ENCODE results near the gene PRDX3. TPM values are rescaled to one million over a fixed set of nuclear protein-coding genes. Genes with fewer than 3 reads are reported as not detected.

PRDX3 gene
- total and polyA plus RNA-seq, 12 donors, result 150 to 935 (median 425) TPM

DNA sequence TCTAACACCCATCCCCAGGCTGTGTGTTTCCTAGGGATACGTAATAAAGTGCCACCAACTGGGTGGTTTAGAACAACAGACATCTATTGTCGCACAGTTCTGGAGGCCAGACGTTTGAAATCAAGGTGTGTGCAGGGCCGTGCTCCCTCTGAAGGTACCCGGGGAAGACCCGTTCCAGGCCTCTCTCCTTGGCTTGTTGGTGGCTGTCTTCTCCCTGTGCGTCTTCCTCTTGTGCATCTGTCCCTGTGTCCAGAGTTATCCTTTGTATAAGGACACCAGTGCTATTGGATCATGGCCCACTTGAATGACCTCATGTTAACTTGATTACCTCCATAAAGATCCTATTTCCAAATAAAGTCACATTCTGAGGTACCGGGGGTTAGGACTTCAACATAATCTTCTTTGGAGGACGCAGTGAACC lies 44.4 kb upstream of the PRDX3 start:
- peaks cover 20 to 52% of the 10 kb centered on the region in 2 donors for H3K4me1 ChIP-seq (replicated peaks in 1 of 2)
- 65 to 75% (median 71%) methylated on average over 8 to 9 of the region's 9 CpGs for WGBS, 4 donors

DNA sequence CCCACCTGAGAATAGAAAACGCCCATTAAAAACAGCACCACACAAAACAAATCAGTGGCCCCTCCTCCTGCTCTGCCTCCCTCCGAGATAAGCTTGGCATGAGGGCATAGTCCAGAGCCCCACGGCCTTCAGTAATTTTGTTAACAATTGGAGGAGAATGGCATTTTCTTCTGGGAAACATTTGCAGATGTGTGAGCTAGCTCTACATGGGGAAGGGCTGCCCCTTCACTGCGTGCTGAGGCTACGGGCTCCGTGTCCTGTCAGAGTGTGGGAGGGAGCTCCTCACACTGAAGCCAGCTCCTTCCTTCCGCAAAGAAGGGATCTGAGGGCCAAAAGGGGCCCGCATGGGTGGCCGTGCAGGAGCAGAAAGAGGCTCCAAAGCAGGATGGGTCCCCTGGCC lies 43.9 kb upstream of the PRDX3 start:
- intact Hi-C loops (cut with DNase I), result no loop called here
- H3K27me3 ChIP-seq, result no peaks in the 10 kb centered on the region
- H3K4me3 ChIP-seq, result no peak overlapping the region
- no peaks in the 10 kb centered on the region for H3K36me3 ChIP-seq (replicated peaks in 1 of 2)
- H3K4me1 ChIP-seq (replicated peaks in 1 of 2), result peaks cover 24 to 56% of the 10 kb centered on the region in 2 donors
- peak in 1 of 7 donors; percentile 40 for DNase-seq
- no peak for TF ChIP-seq POLR2A (IDR thresholded peaks at IDR 0.05)
- TF ChIP-seq, protein P1, sequence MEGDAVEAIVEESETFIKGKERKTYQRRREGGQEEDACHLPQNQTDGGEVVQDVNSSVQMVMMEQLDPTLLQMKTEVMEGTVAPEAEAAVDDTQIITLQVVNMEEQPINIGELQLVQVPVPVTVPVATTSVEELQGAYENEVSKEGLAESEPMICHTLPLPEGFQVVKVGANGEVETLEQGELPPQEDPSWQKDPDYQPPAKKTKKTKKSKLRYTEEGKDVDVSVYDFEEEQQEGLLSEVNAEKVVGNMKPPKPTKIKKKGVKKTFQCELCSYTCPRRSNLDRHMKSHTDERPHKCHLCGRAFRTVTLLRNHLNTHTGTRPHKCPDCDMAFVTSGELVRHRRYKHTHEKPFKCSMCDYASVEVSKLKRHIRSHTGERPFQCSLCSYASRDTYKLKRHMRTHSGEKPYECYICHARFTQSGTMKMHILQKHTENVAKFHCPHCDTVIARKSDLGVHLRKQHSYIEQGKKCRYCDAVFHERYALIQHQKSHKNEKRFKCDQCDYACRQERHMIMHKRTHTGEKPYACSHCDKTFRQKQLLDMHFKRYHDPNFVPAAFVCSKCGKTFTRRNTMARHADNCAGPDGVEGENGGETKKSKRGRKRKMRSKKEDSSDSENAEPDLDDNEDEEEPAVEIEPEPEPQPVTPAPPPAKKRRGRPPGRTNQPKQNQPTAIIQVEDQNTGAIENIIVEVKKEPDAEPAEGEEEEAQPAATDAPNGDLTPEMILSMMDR (IDR thresholded peaks at IDR 0.05), result no peak
- H3K9me3 ChIP-seq (replicated peaks in 1 of 3), result no peaks in the 10 kb centered on the region
- H3K27ac ChIP-seq, result peak overlapping the region in 4 of 5 donors; percentile 45 to 67 (median 56)
- 30 to 39% (median 33%) methylated on average over 3 to 9 of the region's 9 CpGs for WGBS, 4 donors

More for the DNA sequence above, 44.4 kb upstream of the PRDX3 start:
- DNase-seq, result no peak
- Histone ChIP-seq H3K27ac (peak overlapping the region in 4 of 5 donors; percentile 45 to 67 (median 56)), H3K36me3 (replicated peaks in 1 of 2) (no peaks in the 10 kb centered on the region), H3K27me3 (no peaks in the 10 kb centered on the region), H3K9me3 (replicated peaks in 1 of 3) (no peaks in the 10 kb centered on the region), H3K4me3 (no peak overlapping the region)
- TF ChIP-seq, protein P1 (IDR thresholded peaks at IDR 0.05), result no peak
- no peak for TF ChIP-seq POLR2A (IDR thresholded peaks at IDR 0.05)
- intact Hi-C loops (cut with DNase I), result no loop called here

DNA sequence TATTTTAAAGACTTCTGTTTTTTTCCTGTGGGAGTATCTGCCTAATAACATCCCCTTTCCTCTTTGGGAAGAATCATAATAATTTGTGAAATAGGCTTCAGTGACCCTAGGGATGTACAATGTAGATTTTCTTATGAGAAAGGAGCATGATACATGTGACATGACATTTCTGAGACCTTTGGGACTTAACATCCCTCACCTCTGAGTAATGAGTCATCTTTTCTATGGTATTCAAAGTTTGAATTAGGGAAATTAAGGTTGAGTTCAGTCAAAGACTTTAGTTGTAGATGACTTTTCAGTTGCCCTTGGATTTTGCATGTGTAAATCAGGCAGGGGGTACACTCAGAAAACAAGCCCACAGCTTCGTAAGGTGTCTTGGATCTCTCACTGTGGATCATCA lies 43.1 kb upstream of the PRDX3 start:
- Histone ChIP-seq H3K4me3 (no peak overlapping the region), H3K27ac (peak overlapping the region in 4 of 5 donors; percentile 45 to 67 (median 56)), H3K4me1 (replicated peaks in 1 of 2) (peaks cover 26 to 62% of the 10 kb centered on the region in 2 donors), H3K27me3 (no peaks in the 10 kb centered on the region), H3K36me3 (replicated peaks in 1 of 2) (no peaks in the 10 kb centered on the region), H3K9me3 (replicated peaks in 1 of 3) (no peaks in the 10 kb centered on the region)
- TF ChIP-seq, protein P1 (IDR thresholded peaks at IDR 0.05), result no peak
- no peak for TF ChIP-seq POLR2A (IDR thresholded peaks at IDR 0.05)
- WGBS, 4 donors, result 88 to 100% (median 95%) methylated on average over 1 of the region's 1 CpG
- DNase-seq, result no peak
- intact Hi-C loops (cut with DNase I), result no loop called here

DNA sequence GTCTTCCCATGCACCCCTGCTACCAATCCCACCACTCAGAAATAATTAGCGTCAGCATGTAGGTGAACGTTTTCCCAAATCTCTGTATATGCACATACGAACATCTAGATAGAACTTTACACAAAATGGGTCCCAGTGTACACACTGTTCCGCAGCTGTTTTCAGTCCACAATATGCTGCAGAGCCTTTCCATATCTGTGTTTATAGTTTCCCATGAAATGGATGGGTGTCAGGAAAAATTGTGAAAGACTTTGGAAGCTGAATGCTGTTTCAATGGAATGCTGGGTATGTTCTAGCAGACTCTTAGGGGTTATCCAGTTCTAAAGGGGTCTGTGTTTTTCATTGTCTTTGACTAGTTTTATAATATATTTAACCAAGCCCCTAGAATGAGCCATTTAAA lies 42.6 kb upstream of the PRDX3 start:
- no peak for DNase-seq
- Histone ChIP-seq H3K27ac (peak overlapping the region in 2 of 5 donors; percentile 31 to 67), H3K4me3 (no peak overlapping the region), H3K4me1 (replicated peaks in 1 of 2) (peaks cover 30 to 65% of the 10 kb centered on the region in 2 donors), H3K9me3 (replicated peaks in 1 of 3) (no peaks in the 10 kb centered on the region), H3K27me3 (no peaks in the 10 kb centered on the region), H3K36me3 (replicated peaks in 1 of 2) (no peaks in the 10 kb centered on the region)
- intact Hi-C loops (cut with DNase I), result no loop called here
- TF ChIP-seq POLR2A (IDR thresholded peaks at IDR 0.05), result no peak
- TF ChIP-seq, protein P1 (IDR thresholded peaks at IDR 0.05), result no peak
- WGBS, 4 donors, result 79 to 88% (median 83%) methylated on average over 4 of the region's 4 CpGs

All from adrenal gland (tissue), 12 donors.